ACC112 (cell line): ENCODE measurements around the gene USP30.
"Not testable (repeated sequence)": the region's sequence is repeated elsewhere in the genome, so short reads cannot be mapped to it uniquely, and the experiment has no call there.

Experiments used
- H2AFZ ChIP-seq: fragments of 200-600 bp; sonication (generic); one replicate; pipeline ENCODE4 v1.6.0; 2017; ENCODE audit warnings: antibody characterized with exemption, low read length; ENCODE audit not compliant: unreplicated experiment
- H3K27ac ChIP-seq: fragments of 200-600 bp; sonication (generic); 2 replicates; pipeline ENCODE4 v1.5.1; 2014; ENCODE audit warnings: low read depth, mild to moderate bottlenecking, antibody characterized with exemption, low read length, moderate library complexity
- H3K27me3 ChIP-seq: fragments of 200-600 bp; sonication (generic); 2 replicates; pipeline ENCODE4 v1.6.1; 2014; ENCODE audit warnings: mild to moderate bottlenecking, antibody characterized with exemption, low read length, moderate library complexity, mixed read lengths; ENCODE audit not compliant: insufficient read depth
- H3K36me3 ChIP-seq: fragments of 200-600 bp; sonication (generic); 2 replicates; pipeline ENCODE4 v1.6.1; 2016; ENCODE audit warnings: mild to moderate bottlenecking, antibody characterized with exemption, low read length, moderate library complexity, mixed read lengths; ENCODE audit not compliant: insufficient read depth
- H3K4me1 ChIP-seq: fragments of 200-600 bp; sonication (generic); one replicate; pipeline ENCODE4 v1.6.1; 2016; ENCODE audit warnings: low read length, mixed read lengths; ENCODE audit not compliant: insufficient read depth, unreplicated experiment, control insufficient read depth
- H3K4me3 ChIP-seq: fragments of 200-600 bp; sonication (generic); 2 replicates; pipeline ENCODE4 v1.5.1; 2014; ENCODE audit warnings: mild to moderate bottlenecking, low read depth, low read length
- H3K79me2 ChIP-seq: fragments of 200-600 bp; sonication (generic); one replicate; pipeline ENCODE4 v1.6.0; 2016; ENCODE audit warnings: low read length; ENCODE audit not compliant: control insufficient read depth, unreplicated experiment, insufficient read depth

USP30 gene

DNA sequence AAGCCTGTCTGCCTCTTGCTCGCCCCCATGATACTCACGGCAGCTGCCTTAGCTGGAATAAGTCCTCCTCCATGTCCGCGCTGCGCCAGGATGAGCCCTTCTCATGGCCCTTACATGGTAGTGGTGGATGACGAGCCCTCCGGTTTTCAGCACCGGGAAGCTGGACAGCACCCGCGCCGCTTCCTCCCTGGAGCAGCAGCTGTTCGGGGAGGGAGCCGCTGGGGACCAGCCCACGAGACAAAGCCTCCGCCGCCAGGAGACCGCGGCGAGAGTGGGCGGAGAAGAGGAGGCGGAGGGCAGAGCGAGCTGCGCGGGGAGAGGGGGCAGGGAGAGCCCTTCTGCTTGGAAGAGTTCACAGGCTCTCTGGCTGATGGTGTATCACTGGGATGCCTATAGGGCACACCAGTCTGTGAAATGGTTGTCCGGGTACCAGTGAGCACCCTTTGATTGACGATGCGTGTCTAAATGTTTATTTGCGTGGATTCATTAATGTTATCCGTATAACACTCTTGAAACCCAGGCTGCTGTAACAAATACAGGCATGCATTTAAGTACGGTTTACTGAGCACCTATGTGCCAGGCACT is 31.5 kb upstream of the USP30 start, which contains the start of gene SVOP:
Gene SVOP, minus strand, starts transcription at position 273 of the 585 bp plus-strand sequence. Its CDS starts 200 bp downstream, at position 73.
- peaks cover 49% of the 10 kb centered on the region for H3K27me3 ChIP-seq
- H3K4me1 ChIP-seq, result no peaks in the 10 kb centered on the region
- H3K4me3 ChIP-seq, result 0 out of 2 replicates have a peak within 1 kb of the TSS, but pooled peaks have one; percentile 23
- H3K27ac ChIP-seq, result no peak within 1 kb of the TSS
- H2AFZ ChIP-seq, result no peak within 1 kb of the TSS
- H3K79me2 ChIP-seq, result no peaks in the 10 kb centered on the region
- H3K36me3 ChIP-seq, result no peaks in the 10 kb centered on the region

GRCh38 chr12:109027767-109028166 is 24.6 kb upstream of the USP30 start:
- H3K79me2 ChIP-seq, result no peaks in the 10 kb centered on the region
- no peaks in the 10 kb centered on the region for H3K4me1 ChIP-seq
- H3K4me3 ChIP-seq, result no peak overlapping the region

DNA sequence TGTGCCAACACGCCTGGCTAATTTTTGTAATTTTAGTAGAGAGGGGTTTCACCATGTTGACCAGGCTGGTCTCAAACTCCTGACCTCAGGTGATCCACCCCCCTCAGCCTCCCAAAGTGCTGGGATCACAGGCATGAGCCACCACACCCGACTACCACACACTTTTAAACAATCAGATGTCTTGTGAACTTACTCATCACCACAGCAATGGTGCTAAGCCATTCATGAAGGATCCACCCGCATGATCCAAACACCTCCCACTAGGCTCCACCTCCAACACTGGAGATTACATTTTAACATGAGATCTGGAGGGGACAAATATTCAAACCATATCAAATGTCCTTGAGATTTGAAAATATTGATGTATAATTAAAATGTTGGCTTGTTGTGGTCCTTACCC is 23.8 kb upstream of the USP30 start:
- not testable (repeated sequence) for H3K4me3 ChIP-seq, H3K79me2 ChIP-seq, H3K4me1 ChIP-seq, H2AFZ ChIP-seq, H3K27ac ChIP-seq, H3K36me3 ChIP-seq
- peaks cover 52% of the 10 kb centered on the region for H3K27me3 ChIP-seq

More at GRCh38 chr12:109027767-109028166, 24.6 kb upstream of the USP30 start:
- Histone ChIP-seq H3K36me3 (no peaks in the 10 kb centered on the region), H3K27me3 (peaks cover 56% of the 10 kb centered on the region), H3K27ac (no peak overlapping the region), H2AFZ (no peak overlapping the region)

DNA sequence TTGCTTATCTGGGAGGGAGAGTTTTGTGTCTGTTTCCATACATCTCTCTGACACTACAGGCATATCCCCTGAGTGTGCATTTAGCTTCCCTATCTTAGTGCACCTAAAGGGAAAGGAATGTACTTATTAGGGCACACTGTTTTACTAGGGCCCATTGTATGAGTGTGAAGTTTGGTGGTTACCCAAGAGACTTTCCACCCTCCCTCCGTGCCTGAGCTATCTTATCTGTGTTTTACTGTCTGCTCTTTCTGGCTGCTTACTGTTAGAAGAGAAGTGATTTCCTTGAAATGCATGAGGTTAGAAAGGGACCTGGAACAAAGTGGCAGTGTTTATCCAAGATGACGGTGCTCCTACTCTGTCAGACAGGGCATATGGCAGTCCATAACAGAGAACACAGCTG is 23.0 kb upstream of the USP30 start:
- no peak overlapping the region for H3K4me3 ChIP-seq
- no peaks in the 10 kb centered on the region for H3K79me2 ChIP-seq
- no peak overlapping the region for H3K27ac ChIP-seq
- peaks cover 53% of the 10 kb centered on the region for H3K27me3 ChIP-seq
- H2AFZ ChIP-seq, result no peak overlapping the region
- no peaks in the 10 kb centered on the region for H3K36me3 ChIP-seq
- no peaks in the 10 kb centered on the region for H3K4me1 ChIP-seq

DNA sequence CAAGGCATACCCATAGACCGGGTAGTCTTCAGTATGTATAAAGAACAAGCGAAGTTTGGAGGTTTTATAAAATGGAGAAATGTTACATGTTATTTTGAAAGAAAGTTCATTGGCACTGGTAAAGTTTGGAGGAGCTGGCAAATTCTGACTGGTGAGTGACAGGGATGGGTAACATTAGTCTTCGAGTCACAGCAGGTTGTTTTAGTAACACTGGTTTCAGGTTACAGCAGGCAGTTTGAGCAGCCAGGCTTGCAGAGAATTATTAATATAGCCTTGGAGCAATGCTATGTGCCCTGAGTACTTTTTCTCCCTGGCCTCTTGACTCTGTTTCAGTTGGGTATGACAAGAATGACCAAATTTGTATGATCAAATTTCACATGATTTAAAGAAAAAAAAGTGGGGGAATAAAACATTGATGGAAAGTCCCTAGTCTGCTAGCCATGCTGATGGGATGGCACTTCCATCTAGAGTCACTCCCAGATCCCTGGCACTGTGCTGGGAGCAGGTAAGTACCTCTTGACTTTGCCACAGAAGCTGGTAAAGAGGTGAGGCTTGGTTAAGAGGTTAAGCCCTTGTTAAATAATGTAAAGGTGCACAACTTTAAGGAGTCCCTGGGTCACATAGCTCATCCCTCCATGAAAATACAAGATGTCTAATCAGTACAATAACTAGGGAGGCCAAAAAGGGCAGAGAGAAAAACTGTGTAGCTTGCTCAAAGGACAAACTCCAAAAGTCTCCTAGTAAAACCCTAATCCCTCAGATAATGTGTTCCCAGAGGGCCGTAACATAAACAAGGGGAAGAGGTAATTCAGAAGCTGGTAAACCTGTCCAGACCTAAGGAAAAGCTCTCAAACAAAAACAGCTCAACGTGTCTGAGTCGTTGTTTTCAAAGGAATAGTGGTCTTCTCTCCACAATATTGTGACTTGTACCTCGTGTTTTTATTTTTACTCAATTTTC is 18.9 kb upstream of the USP30 start:
- peaks cover 56% of the 10 kb centered on the region for H3K27me3 ChIP-seq
- H3K4me1 ChIP-seq, result no peaks in the 10 kb centered on the region
- no peaks in the 10 kb centered on the region for H3K79me2 ChIP-seq
- H3K27ac ChIP-seq, result no peak overlapping the region
- no peak overlapping the region for H2AFZ ChIP-seq
- H3K36me3 ChIP-seq, result no peaks in the 10 kb centered on the region
- no peak overlapping the region for H3K4me3 ChIP-seq

DNA sequence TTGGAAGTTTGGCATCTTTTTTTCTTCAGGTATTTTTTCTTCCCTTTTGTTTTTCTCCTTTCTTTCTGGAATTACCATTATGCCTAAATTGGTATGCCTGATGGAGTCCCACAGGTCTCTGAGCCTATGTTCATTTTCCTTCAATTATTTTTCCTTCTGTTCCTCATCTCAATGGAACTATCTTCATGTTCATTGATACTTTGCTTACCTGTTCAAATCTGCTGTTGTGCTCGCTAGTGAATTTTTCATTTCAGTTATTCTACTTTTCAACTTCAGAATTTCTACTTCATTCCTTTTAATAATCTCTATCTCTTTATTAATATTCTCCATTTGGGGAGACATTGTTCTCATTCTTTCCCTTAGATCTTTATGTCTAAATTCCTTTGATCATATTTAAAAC is 15.4 kb upstream of the USP30 start:
- Histone ChIP-seq H3K4me3 (no peak overlapping the region), H2AFZ (no peak overlapping the region), H3K27me3 (peaks cover 58% of the 10 kb centered on the region), H3K27ac (no peak overlapping the region), H3K36me3 (no peaks in the 10 kb centered on the region), H3K4me1 (no peaks in the 10 kb centered on the region), H3K79me2 (no peaks in the 10 kb centered on the region)

- Histone ChIP-seq H3K79me2 (no peaks in the 10 kb centered on the region), H2AFZ (no peak overlapping the region), H3K36me3 (no peaks in the 10 kb centered on the region), H3K4me1 (peaks cover 6% of the 10 kb centered on the region), H3K27ac (no peak overlapping the region), H3K27me3 (peaks cover 56% of the 10 kb centered on the region), H3K4me3 (no peak overlapping the region)
Observed at GRCh38 chr12:109044241-109044640, 8.1 kb upstream of the USP30 start.

DNA sequence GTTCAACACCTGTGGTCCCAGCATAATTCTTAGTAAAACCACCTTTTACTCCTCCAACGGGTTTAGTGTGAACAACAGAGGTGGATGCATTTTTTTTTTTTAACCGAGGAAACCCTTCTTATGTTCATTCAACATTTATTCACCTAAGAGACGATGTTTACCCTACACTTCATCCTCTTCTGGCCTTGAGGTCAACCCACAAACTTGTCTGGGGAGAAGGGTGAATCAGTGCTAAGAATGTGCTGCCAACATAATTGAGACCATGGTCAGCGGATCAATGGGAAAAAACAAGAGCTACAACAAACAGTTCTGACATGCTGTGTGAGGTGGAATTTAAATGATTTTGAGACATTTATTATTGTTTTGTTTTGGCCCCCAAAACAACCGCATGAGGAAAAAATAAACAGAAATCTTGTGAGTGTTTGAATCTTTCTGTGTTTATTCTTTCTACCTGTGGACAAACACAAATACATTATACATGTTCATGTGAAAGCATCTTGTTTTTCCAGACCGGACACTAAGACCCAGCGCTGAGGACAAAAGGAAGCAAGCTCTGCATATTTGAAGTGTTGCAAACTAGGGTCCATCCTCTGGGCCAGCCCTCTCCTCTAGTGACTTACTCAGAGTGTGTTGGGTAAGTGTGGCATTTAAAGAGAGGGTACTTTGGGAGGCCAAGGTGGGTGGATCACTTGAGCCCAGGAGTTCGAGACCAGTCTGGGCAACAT is 5.1 kb upstream of the USP30 start:
- Histone ChIP-seq H3K36me3 (no peaks in the 10 kb centered on the region), H3K79me2 (no peaks in the 10 kb centered on the region), H2AFZ (no peak overlapping the region), H3K27ac (no peak overlapping the region), H3K4me1 (peaks cover 6% of the 10 kb centered on the region), H3K27me3 (peaks cover 29% of the 10 kb centered on the region), H3K4me3 (no peak overlapping the region)

DNA sequence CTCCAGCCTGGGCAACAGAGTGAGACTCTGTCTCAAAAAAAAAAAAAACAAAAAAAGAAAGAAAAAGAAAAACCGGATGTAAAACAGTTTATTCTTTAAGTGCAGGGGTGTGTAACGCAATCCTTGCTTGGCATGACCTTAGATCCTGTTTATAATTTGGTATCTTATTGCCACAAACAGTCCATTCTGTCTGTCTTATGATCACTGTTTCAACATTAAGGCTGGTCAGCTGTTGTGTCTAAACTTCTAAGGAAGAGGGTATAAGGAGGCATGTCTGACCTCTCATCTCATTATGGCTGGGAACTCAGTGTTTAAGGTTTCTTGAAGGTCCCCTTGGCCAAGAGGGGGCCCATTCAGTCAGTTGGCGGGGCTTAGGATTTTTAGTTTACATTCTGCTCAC is 3.7 kb upstream of the USP30 start:
- not testable (repeated sequence) for H3K4me3 ChIP-seq, H2AFZ ChIP-seq, H3K27ac ChIP-seq, H3K36me3 ChIP-seq
- H3K4me1 ChIP-seq, result peaks cover 12% of the 10 kb centered on the region
- H3K27me3 ChIP-seq, result peaks cover 15% of the 10 kb centered on the region
- H3K79me2 ChIP-seq, result peaks cover 11% of the 10 kb centered on the region

- Histone ChIP-seq H3K4me1 (peaks cover 14% of the 10 kb centered on the region), H3K79me2 (peaks cover 15% of the 10 kb centered on the region)
- not testable (repeated sequence) for H3K27me3 ChIP-seq, H3K27ac ChIP-seq, H2AFZ ChIP-seq, H3K4me3 ChIP-seq, H3K36me3 ChIP-seq
Observed at GRCh38 chr12:109049794-109050193, 2.6 kb upstream of the USP30 start.
